Measurements from ENCODE around the gene CELF2. TPM values are rescaled to one million over a fixed set of nuclear protein-coding genes. Genes with fewer than 3 reads are reported as not detected.

The CELF2 gene
- total and polyA plus RNA-seq, 2 of the 4 experiments (the other 2 are of a cell fraction): 3.5 to 6.6 TPM

DNA sequence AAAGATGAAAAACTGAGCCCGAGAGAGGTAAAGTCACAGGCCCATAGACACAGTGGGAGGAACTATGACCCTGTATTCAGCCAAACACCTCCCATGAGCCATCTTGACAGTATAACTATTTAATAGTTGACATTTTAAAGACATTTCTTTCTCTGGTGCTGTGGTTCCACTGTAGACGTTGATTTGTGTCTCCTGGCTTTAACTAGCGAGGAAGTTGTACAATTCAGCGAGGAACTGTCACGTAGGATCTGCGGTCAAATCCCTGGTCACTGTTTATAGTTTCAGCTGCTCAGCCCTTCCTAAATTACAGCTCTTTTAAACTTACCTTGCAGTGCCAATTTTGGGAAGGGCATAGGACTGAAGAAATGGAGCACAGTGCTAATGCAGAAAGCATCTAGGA is 7.1 kb upstream of the CELF2 start:
- ChIA-PET POLR2A (ENCODE audit: unreplicated experiment) (no interaction called here), CTCF (no interaction called here)
- Histone ChIP-seq H3K36me3 (ENCODE audit: control insufficient read depth, insufficient read depth, low read length) (no peaks in the 10 kb centered on the region), H2AFZ (replicated peaks; ENCODE audit: low read length, poor library complexity) (no peak overlapping the region), H3K14ac (replicated peaks; ENCODE audit: low read depth, low read length) (no peak overlapping the region), H3K4me2 (ENCODE audit: low read depth, low read length) (no peak overlapping the region), H2BK15ac (ENCODE audit: low read depth, low read length) (no peak overlapping the region), H4K8ac (ENCODE audit: low read depth in 2 of 2, low read length in 2 of 2) (no peak overlapping the region), H3K27me3 (ENCODE audit: control insufficient read depth, insufficient read depth, low read length) (peaks cover 17% of the 10 kb centered on the region), H4K91ac (ENCODE audit: insufficient read depth, low read depth, low read length) (no peak overlapping the region), H3K4ac (ENCODE audit: low read depth, low read length) (no peak overlapping the region), H4K5ac (ENCODE audit: low read depth, low read length) (no peak overlapping the region), H4K20me1 (ENCODE audit: insufficient read depth, low read length) (no peaks in the 10 kb centered on the region), H3K4me3 (ENCODE audit: insufficient read depth, low read depth, low read length) (no peak overlapping the region), H3K9me3 (ENCODE audit: control insufficient read depth, insufficient read depth, low read length) (no peaks in the 10 kb centered on the region), H3K27ac (ENCODE audit: insufficient read depth, low read length) (no peak overlapping the region), H3K9ac (ENCODE audit: low read depth, low read length) (no peak overlapping the region), H2AK5ac (ENCODE audit: low read depth, low read length) (no peak overlapping the region), H2BK20ac (ENCODE audit: low read depth, low read length) (no peak overlapping the region), H3K23ac (ENCODE audit: low read depth, low read length) (no peak overlapping the region), H3K79me1 (ENCODE audit: low read depth in 1 of 2, low read length in 2 of 2) (no peaks in the 10 kb centered on the region), H2AK9ac (replicated peaks; ENCODE audit: low read depth, low read length, poor library complexity) (no peak overlapping the region), H3K4me1 (ENCODE audit: control insufficient read depth, insufficient read depth, low read length) (no peaks in the 10 kb centered on the region), H3K18ac (ENCODE audit: low read depth, low read length) (no peak overlapping the region), H2BK5ac (ENCODE audit: low read depth, low read length, poor library complexity, severe bottlenecking) (no peak overlapping the region), H3K56ac (ENCODE audit: extremely low read depth, insufficient read depth, low read length) (no peak overlapping the region), H2BK120ac (ENCODE audit: low read depth, low read length) (no peak overlapping the region), H3K9me1 (ENCODE audit: insufficient read depth, low read length) (no peaks in the 10 kb centered on the region)
- in situ Hi-C loops (cut with MboI; ENCODE audit: low sequenced_read_pairs) (no loop called here), intact Hi-C loops (cut with micrococcal nuclease) (no loop called here), dilution Hi-C loops (cut with HindIII; ENCODE audit: low sequenced_read_pairs, unreplicated experiment) (no loop called here)
- DNase-seq: no peak
- ATAC-seq (ENCODE audit: low read depth): no peak
- BruUV-seq (replicated peaks): no TSS peak
- no CpG with 5 or more reads among the region's 6 CpGs for WGBS, 2 experiments (ENCODE audit: extremely low coverage in 2 of 2, insufficient read length in 1 of 2)
- TF ChIP-seq RCOR1 (IDR thresholded peaks at IDR 0.05; ENCODE audit: insufficient replicate concordance, low read length) (no peak), CHD1 (IDR thresholded peaks at IDR 0.05; ENCODE audit: low read depth, low read length) (no peak), CEBPB (IDR thresholded peaks at IDR 0.05; ENCODE audit: low read depth, low read length) (no peak), NFE2L2 (IDR thresholded peaks at IDR 0.05; ENCODE audit: low read depth, low read length) (no peak)
- TF ChIP-seq, protein P1, sequence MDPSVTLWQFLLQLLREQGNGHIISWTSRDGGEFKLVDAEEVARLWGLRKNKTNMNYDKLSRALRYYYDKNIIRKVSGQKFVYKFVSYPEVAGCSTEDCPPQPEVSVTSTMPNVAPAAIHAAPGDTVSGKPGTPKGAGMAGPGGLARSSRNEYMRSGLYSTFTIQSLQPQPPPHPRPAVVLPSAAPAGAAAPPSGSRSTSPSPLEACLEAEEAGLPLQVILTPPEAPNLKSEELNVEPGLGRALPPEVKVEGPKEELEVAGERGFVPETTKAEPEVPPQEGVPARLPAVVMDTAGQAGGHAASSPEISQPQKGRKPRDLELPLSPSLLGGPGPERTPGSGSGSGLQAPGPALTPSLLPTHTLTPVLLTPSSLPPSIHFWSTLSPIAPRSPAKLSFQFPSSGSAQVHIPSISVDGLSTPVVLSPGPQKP (IDR thresholded peaks at IDR 0.05; ENCODE audit: borderline replicate concordance, low read depth, low read length): no peak
